ENCODE measurements around the gene HPS4.

GRCh38 chr22:26447584-26448329 is 35.8 kb downstream of the HPS4 start:
- TF ChIP-seq POLR2A (IDR thresholded peaks at IDR 0.05), result no peak
- TF ChIP-seq CTCF (IDR thresholded peaks at IDR 0.05), result no peak

Data from Peyer's patch (tissue), 4 donors.